Thoracic aorta (tissue), 2 donors: ENCODE data around the gene SLC27A4. TPM values are rescaled to one million over a fixed set of nuclear protein-coding genes. Genes with fewer than 3 reads are reported as not detected.

Experiments used
- ATAC-seq: fragments of 150-250 bp; one replicate; pipeline ENCODE4 v1.8.0; 2017; ENCODE audit warnings: low read depth; ENCODE audit not compliant: insufficient number of reproducible peaks, low FRiP score
- DNase-seq: peaks from one replicate; pipeline ENCODE4 v3.0.0-alpha.2; 2020; ENCODE audit warnings: low spot score
- H3K27ac ChIP-seq, 2 donors: fragments of 200-600 bp; sonication (generic); 1 replicate in 1 of 2; 2 replicates in 1 of 2; pipeline ENCODE4 v1.5.1; 2016; ENCODE audit warnings: mild to moderate bottlenecking in 2 of 2, moderate library complexity in 2 of 2
- H3K27me3 ChIP-seq: fragments of 200-600 bp; sonication (generic); replicated peaks from 2 replicates; pipeline ENCODE4 v1.6.0; 2016; ENCODE audit warnings: mild to moderate bottlenecking; ENCODE audit not compliant: insufficient read depth
- H3K36me3 ChIP-seq: fragments of 200-600 bp; sonication (generic); one replicate; pipeline ENCODE4 v1.5.1; 2016
- H3K4me1 ChIP-seq, 2 donors: fragments of 200-600 bp; sonication (generic); 1 replicate in 1 of 2; 2 replicates in 1 of 2; pipeline versions ENCODE4 v1.5.1 to v1.6.0; 2016; ENCODE audit warnings: low read depth in 2 of 2, mild to moderate bottlenecking in 1 of 2; ENCODE audit not compliant: control insufficient read depth in 1 of 2
- H3K4me3 ChIP-seq: fragments of 200-600 bp; sonication (generic); 2 replicates; pipeline ENCODE4 v1.5.1; 2016; ENCODE audit warnings: mild to moderate bottlenecking
- H3K9me3 ChIP-seq: fragments of 200-600 bp; sonication (generic); 2 replicates; pipeline ENCODE4 v1.5.1; 2016
- CTCF ChIP-seq: fragments of 200-600 bp; sonication (generic); IDR thresholded peaks from one replicate; pipeline ENCODE4 v1.5.1; 2019; ENCODE audit warnings: antibody characterized with exemption
- total RNA-seq, 2 donors: library from RNA; depleted of rRNA; stranded (reverse); fragments of >200 nt; gene quantifications; one replicate each; pipeline versions ENCODE4 v1.1.0 to v1.2.3, GENCODE V29; 2016

The SLC27A4 gene
- total RNA-seq, 2 donors from 2014 or later, result 20.9 to 36.8 TPM

- no peaks in the 10 kb centered on the region for H3K9me3 ChIP-seq
- H3K4me3 ChIP-seq, result no peak overlapping the region
- ATAC-seq (no peak), DNase-seq (no peak)
- peaks cover 34% of the 10 kb centered on the region for H3K36me3 ChIP-seq
- TF ChIP-seq CTCF, result no peak
- H3K27ac ChIP-seq, result no peak overlapping the region
- H3K27me3 ChIP-seq, result no peaks in the 10 kb centered on the region
- no peaks in the 10 kb centered on the region for H3K4me1 ChIP-seq
Observed at GRCh38 chr9:128390813-128391711, 50.7 kb downstream of the SLC27A4 start.

- no peak for DNase-seq
- H3K36me3 ChIP-seq, result peaks cover 32% of the 10 kb centered on the region
- no peak for TF ChIP-seq CTCF
Observed at GRCh38 chr9:128391956-128392301, 51.6 kb downstream of the SLC27A4 start.

DNA sequence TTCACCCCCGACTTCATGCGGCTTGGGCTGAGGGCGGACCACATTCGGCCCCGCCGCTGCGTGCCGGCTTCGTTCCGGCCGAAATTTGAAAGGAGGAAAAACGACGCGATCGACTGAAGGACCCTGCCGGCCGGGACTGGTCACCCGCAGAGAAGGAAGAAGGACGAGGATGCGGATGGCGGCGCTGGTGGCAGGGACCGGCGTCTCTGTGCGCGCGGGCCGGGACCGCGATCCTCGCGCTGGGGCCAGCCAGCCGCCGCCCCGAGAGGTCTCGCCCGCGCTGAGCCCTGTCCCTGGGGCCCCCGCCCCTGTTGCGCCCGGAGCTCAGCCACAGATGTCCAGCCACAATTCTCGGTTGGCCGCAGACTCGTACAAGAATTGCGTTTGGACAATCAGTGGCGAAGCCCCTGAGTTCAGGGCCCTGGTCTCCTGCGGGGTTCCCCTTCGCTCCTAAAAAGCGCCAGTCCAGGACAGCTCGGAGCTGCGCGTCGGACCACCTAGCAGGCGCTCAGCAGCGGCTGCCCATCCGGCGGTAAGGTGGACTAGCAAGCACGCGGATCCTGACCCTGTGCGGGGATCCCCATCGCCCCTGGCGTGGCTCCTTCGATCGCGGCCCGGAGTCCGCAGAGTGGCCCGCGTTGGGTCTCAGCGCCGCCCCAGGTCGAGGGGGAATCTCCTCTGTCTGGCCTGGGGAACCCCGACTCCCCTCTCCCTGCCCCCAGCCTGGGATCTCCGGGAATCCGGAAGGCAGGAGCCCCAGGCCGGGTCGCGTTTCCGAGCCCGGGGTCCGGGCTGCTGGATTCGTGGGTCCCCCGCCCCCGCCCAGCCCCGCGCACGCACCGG, 52.2 kb downstream of the SLC27A4 start:
- Histone ChIP-seq H3K9me3 (no peaks in the 10 kb centered on the region), H3K36me3 (peaks cover 26% of the 10 kb centered on the region), H3K27ac (no peak overlapping the region), H3K4me3 (no peak overlapping the region), H3K27me3 (no peaks in the 10 kb centered on the region), H3K4me1 (peaks cover 5 to 12% of the 10 kb centered on the region in 2 donors)
- ATAC-seq (no peak), DNase-seq (no peak)
- TF ChIP-seq CTCF, result no peak

More at GRCh38 chr9:128391956-128392301, 51.6 kb downstream of the SLC27A4 start:
- no peaks in the 10 kb centered on the region for H3K27me3 ChIP-seq
- no peak overlapping the region for H3K4me3 ChIP-seq
- ATAC-seq, result no peak
- H3K27ac ChIP-seq, result no peak overlapping the region
- no peaks in the 10 kb centered on the region for H3K9me3 ChIP-seq
- H3K4me1 ChIP-seq, result peaks cover 0 to 7% of the 10 kb centered on the region in 2 donors

GRCh38 chr9:128393145-128393775, 52.9 kb downstream of the SLC27A4 start:
- Histone ChIP-seq H3K36me3 (peaks cover 19% of the 10 kb centered on the region), H3K27me3 (no peaks in the 10 kb centered on the region), H3K4me3 (no peak overlapping the region), H3K27ac (no peak overlapping the region), H3K9me3 (no peaks in the 10 kb centered on the region), H3K4me1 (peaks cover 5 to 12% of the 10 kb centered on the region in 2 donors)
- ATAC-seq, result no peak
- TF ChIP-seq CTCF, result no peak
- no peak for DNase-seq

DNA sequence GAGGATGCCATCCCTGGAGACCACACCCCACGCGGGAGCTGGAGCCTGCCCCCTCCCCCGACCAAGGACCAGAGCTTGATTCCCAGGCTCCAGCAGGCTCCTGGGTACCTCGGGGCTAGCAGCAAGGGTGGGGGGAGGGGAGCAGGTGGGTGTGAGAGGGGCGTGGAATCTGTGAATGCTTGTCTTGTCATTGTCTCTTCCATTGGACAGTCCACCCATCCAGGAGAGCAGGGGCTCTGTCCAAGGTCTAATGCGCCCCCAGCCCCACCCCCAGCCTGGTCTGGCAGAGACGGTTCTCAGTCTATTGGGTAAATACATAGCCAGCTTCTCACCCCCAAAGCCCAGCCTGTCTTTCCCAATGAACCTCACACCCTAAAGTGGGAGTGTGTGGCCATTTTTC, 53.6 kb downstream of the SLC27A4 start:
- H3K36me3 ChIP-seq, result peaks cover 12% of the 10 kb centered on the region
- no peak for TF ChIP-seq CTCF
- no peak overlapping the region for H3K4me3 ChIP-seq
- H3K4me1 ChIP-seq, result peaks cover 5 to 12% of the 10 kb centered on the region in 2 donors
- no peak for ATAC-seq
- no peaks in the 10 kb centered on the region for H3K9me3 ChIP-seq
- DNase-seq, result no peak
- H3K27ac ChIP-seq, result no peak overlapping the region
- no peaks in the 10 kb centered on the region for H3K27me3 ChIP-seq
